ENCODE results near the gene FHIT.
"Not testable (repeated sequence)": the region's sequence is repeated elsewhere in the genome, so short reads cannot be mapped to it uniquely, and the experiment has no call there.

FHIT gene

GRCh38 chr3:60673123-60673522 is 578.1 kb downstream of the FHIT start:
- no peak for DNase-seq

GRCh38 chr3:60672337-60672736 is 578.9 kb downstream of the FHIT start:
- not testable (repeated sequence) for DNase-seq

DNA sequence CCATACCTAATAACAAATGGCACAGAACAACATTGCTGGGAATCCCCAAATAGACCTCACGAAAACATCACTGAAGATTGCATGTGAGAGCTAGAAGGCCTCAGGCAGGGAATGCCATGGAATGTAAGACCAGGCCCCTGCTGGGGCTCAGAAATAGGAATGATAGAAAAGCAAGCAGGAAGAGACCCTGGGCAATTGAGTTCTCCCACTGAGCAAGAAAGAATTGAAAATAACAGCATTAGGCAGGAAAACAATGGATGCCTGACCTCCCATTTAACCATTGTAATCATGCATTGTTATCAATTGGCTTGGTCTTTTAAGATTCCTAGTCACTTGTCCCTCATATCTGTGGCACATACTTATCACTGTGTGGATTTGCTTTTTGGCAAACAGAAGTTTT is 581.6 kb downstream of the FHIT start:
- DNase-seq, result no peak

DNA sequence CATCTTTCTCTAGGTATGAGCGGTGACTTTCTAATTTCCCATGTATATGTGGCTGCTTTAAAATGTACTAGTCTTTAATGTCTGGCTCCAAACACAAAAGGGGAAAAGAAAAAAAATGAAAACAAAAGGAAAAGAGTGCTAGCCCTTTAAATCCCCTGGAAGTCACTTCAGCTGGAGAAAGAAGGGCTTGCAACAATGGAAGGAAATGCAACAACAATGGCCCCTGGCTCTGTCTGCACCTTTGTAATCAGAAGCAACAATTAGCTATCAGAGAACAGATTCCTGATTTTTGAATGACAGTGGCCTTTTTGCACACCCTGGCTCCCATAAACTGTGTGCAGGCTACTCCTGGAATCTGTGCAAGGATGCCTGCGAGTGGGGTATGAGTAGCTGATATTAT is 591.2 kb downstream of the FHIT start:
- no peak for DNase-seq

DNA sequence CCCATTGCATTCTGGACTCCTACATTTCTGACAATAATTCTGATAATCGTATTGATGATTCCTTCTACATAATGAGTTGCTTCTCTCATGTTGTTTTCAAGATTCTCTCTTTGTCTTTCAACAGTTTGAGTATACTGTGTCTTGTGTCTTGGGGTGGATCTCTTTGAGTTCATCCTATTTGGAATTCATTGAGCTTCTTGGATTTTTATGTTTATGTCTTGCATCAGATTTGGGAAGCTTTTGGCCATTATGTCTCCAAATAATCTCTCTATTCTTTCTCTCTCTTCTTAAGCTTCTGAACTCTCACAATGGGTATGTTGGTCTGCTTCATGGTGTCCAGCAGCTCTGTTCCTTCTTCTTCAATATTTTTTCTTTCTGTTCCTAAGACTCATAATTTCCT is 592.2 kb downstream of the FHIT start:
- DNase-seq, result no peak

- no peak for DNase-seq
Observed at GRCh38 chr3:60657972-60658371, 593.3 kb downstream of the FHIT start.

DNA sequence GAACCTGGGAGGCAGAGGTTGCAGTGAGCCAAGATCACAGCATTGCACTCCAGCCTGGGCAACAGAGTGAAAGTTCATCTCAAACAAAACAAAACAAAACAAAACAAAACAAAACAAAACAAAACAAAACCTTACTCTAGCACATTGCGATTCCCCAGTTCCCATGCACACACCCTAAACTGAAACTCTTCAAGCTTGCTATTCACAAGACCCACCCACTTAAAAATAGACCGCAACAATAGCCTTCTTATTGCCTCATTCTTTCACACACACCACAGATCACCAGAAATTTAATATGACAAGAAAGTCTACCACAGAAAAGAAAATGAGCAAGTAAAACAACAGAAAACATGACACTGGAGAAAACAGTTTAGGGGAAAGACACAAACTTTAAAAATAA is 598.4 kb downstream of the FHIT start:
- DNase-seq, result no peak

DNA sequence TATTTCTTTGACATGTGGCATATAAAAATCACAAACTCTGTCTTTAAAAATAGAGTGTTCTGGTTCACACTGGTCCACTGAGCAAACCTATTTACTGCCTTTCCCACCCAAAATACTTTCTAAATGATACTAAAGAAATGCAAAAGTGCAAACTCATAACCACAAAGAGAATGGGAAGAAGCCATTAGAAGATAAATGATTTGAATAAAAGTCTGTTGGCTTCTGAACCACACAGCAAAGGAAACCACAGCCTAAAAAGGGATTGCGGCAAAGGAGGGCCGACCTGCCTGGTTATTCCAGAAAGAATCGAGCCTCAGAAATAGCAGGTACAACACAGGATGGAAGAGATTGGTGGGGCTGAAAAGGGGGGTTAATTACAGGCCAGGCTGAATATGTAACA is 599.5 kb downstream of the FHIT start:
- no peak for DNase-seq

GRCh38 chr3:60650171-60650570 is 601.1 kb downstream of the FHIT start:
- no peak for DNase-seq

GRCh38 chr3:60645801-60646200 is 605.5 kb downstream of the FHIT start:
- DNase-seq, result no peak

GRCh38 chr3:60643831-60644230 is 607.4 kb downstream of the FHIT start:
- DNase-seq, result no peak

DNA sequence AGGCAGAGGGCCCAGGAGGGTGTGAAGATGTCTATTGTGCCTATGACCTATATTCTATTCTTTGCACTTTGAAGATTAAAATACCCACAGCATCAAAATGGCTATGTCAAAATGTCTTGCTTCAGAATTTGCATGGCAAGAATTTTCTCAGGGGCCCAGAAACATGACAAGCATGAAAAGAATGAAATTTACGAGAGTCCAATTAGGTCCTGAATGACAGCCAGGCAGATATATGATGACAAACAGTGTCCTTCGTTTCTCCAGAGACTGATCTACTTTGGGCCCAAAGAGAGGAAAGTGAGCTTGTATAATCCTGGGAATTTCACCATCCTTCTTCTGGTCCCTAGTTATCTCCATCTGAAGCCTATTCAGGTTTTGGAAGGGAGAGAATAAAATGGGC is 609.9 kb downstream of the FHIT start:
- DNase-seq, result no peak

DNA sequence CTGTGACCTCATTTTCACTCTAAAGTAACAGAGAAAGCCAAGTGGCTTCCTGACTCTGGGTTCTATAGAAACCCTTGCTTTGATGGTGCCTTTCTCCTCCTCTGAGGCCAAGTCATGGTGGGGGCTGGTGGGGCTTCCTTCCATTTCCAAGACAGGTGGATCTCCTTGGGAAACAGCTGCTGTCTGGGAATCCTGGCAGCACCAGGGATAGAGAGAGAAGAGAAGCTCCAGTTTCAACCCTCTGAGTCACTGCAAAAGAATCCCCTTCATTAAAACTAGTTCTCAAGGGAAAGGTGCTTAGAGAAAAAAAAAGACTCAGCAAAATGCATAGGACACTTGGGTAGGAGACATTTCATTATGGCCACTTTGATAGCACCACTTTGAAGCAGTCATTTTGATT is 614.4 kb downstream of the FHIT start:
- DNase-seq, result no peak

DNA sequence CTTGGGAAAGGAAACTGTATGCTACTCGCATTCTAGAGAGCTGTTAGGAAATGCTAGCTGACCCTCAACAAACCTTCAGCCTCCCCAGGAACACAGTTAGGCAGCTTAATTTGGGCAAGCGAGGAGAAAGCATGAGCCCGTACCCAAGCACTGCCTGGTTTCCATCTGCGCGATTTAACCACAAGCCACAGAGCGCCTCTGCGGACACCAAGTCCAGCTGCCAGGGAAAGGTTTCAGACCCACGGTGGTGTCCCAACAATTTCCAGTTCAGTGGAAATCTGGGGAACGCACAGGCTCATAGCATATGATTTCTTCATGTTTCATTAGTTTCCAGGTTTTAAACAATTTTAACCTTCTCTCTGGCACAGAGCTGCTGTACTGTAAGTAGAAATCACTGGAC is 617.6 kb downstream of the FHIT start:
- no peak for DNase-seq

- no peak for DNase-seq
Observed at GRCh38 chr3:60631509-60631908, 619.7 kb downstream of the FHIT start.

GRCh38 chr3:60630953-60631352 is 620.3 kb downstream of the FHIT start:
- no peak for DNase-seq

DNA sequence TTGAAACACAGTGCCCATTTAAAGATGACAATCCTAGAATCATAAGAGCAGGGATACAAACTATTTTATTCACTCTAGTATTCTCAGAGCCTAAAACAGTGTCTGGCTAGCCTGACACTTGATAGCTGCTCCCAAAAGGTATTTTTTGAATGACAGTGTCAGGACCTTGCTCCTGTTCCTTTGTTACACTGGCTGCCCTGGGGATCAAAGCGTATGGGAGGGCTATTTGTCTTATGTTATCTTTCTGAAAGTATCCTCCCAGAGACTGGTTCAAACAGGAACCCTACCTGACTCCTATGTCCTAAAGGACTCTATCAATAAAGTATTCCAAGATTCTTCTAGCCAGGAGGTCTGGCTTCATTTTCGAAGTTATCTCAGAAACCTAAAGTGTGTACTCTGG is 621.4 kb downstream of the FHIT start:
- no peak for DNase-seq

DNA sequence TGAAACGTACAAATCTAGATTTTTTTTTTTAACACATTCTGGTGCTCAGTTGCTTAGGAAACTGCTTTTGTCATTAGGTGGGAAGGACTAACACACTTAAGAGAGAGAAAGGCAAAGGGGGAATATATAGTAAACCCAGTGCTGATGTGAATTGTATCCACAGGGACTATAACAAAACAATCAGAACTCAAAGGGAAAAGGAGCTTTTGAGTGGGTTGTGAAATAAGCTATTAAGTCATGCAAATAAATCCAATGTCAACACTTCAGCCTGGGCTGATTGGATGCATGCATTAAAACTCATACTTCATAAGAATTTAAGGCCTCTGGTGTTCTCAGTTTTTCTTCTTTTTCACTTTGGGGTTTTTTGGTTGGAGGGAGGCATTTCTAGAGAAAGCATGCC is 628.9 kb downstream of the FHIT start:
- no peak for DNase-seq

GRCh38 chr3:60617188-60617587 is 634.1 kb downstream of the FHIT start:
- no peak for DNase-seq

GRCh38 chr3:60613769-60614303 is 637.4 kb downstream of the FHIT start:
- DNase-seq, result no peak

GRCh38 chr3:60610441-60611112 is 640.7 kb downstream of the FHIT start:
- DNase-seq, result no peak

- no peak for DNase-seq
Observed at GRCh38 chr3:60609446-60609845, 641.8 kb downstream of the FHIT start.

- no peak for DNase-seq
Observed at GRCh38 chr3:60603860-60604259, 647.4 kb downstream of the FHIT start.

DNA sequence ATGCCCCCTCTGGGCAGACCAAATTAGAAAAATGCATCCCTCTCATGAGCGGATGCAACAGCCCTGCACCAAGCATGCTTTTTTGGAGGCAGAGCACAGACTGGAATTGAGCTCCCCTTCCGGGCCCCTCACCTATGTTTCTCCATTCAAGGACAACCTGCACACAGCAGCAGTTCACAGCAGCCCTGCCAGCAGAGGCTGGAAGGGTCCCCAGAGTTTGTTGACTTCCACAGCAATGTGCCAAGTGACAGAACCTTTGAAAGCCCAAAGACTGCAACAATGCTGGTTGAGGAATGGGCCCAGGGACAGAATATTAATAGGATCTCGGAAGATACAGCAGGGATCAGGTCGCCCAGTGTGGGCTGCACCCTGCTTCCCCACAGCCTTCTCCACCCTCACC is 650.4 kb downstream of the FHIT start:
- DNase-seq, result no peak

- no peak for DNase-seq
Observed at GRCh38 chr3:60599586-60599985, 651.7 kb downstream of the FHIT start.

Measured in activated CD4-positive, alpha-beta T cell treated with anti-CD3 and anti-CD28 coated beads for 4 hours (primary cell).